ENCODE measurements around the gene DYNC2I2. TPM values are rescaled to one million over a fixed set of nuclear protein-coding genes. Genes with fewer than 3 reads are reported as not detected.

DYNC2I2 gene
- total and polyA plus RNA-seq, 2 donors (not counting 3 experiments of a cell fraction or from before 2014, with no cell fraction given), result 73.6 to 82.6 TPM

DNA sequence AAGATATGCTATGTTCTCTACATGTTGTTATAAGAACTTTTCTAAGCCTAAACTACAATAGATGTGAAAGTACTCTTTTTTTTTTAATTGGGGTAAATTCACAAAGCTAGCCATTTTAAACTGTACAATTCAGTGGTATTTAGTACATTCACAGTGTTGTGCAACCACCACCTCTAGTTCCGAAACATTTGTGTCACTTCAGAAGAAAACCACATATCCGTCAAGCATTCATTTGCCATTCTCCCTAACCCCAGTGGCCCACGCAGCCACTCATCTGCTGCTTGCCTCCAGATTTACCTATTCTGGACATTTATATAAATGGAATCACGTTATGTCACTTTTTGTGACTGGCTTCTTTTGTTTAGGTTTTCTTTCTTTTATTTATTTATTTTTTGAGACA lies 61.2 kb downstream of the DYNC2I2 start:
- Histone ChIP-seq H3K9me3 (replicated peaks; ENCODE audit: control insufficient read depth, insufficient read depth, low read length) (no peaks in the 10 kb centered on the region), H3K9ac (replicated peaks; ENCODE audit: extremely low read depth, insufficient read depth, low read length) (no peak overlapping the region), H3K4me3 (replicated peaks in 1 of 3; ENCODE audit: insufficient read depth in 1 of 3, low read depth in 1 of 3, low read length in 3 of 3) (no peak overlapping the region), H4K20me1 (replicated peaks; ENCODE audit: control insufficient read depth, extremely low read depth, insufficient read depth, low read length) (no peaks in the 10 kb centered on the region), H3K36me3 (ENCODE audit: control insufficient read depth in 2 of 2, extremely low read depth in 1 of 2, insufficient read depth in 2 of 2, low read length in 2 of 2) (peaks cover 29 to 74% of the 10 kb centered on the region in 2 experiments), H3K79me2 (ENCODE audit: control insufficient read depth, insufficient read depth, low read length) (no peaks in the 10 kb centered on the region), H2AFZ (ENCODE audit: low read depth, low read length) (no peak overlapping the region), H3K9me1 (replicated peaks; ENCODE audit: control insufficient read depth, extremely low read depth, insufficient read depth, low read length) (no peaks in the 10 kb centered on the region), H3K4me1 (ENCODE audit: control insufficient read depth, extremely low read depth, insufficient read depth, low read length) (no peaks in the 10 kb centered on the region), H3K4me2 (ENCODE audit: insufficient read depth, low read length) (no peak overlapping the region), H3K27me3 (ENCODE audit: control insufficient read depth in 2 of 2, insufficient read depth in 2 of 2, low read length in 2 of 2) (no peaks in the 10 kb centered on the region), H3K27ac (ENCODE audit: insufficient read depth, low read depth, low read length) (no peak overlapping the region)
- intact Hi-C loops (cut with micrococcal nuclease), result no loop called here
- POLR2A ChIA-PET, result no interaction called here
- no TSS peak for BruUV-seq (replicated peaks)
- TF ChIP-seq EZH2 (IDR thresholded peaks at IDR 0.05; ENCODE audit: borderline replicate concordance, low read depth, low read length, severe bottlenecking) (no peak), MAX (IDR thresholded peaks at IDR 0.05; ENCODE audit: insufficient read depth, insufficient read length) (no peak), POLR2AphosphoS5 (IDR thresholded peaks at IDR 0.05; ENCODE audit: insufficient read depth, low read depth, low read length) (no peak), MYC (IDR thresholded peaks at IDR 0.05; ENCODE audit: low read depth, low read length) (no peak), JUN (IDR thresholded peaks at IDR 0.05; ENCODE audit: borderline replicate concordance, insufficient read depth, insufficient read length, low read depth) (no peak), POLR2A (IDR thresholded peaks at IDR 0.05; ENCODE audit: low read depth, low read length) (no peak), GATA2 (IDR thresholded peaks at IDR 0.05; ENCODE audit: insufficient read depth, insufficient read length, low read depth, low read length) (no peak), FOS (IDR thresholded peaks at IDR 0.05; ENCODE audit: borderline replicate concordance, insufficient read depth, low read length) (no peak)
- TF ChIP-seq, protein P1, sequence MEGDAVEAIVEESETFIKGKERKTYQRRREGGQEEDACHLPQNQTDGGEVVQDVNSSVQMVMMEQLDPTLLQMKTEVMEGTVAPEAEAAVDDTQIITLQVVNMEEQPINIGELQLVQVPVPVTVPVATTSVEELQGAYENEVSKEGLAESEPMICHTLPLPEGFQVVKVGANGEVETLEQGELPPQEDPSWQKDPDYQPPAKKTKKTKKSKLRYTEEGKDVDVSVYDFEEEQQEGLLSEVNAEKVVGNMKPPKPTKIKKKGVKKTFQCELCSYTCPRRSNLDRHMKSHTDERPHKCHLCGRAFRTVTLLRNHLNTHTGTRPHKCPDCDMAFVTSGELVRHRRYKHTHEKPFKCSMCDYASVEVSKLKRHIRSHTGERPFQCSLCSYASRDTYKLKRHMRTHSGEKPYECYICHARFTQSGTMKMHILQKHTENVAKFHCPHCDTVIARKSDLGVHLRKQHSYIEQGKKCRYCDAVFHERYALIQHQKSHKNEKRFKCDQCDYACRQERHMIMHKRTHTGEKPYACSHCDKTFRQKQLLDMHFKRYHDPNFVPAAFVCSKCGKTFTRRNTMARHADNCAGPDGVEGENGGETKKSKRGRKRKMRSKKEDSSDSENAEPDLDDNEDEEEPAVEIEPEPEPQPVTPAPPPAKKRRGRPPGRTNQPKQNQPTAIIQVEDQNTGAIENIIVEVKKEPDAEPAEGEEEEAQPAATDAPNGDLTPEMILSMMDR (IDR thresholded peaks at IDR 0.05; ENCODE audit: extremely low read depth in 1 of 2, insufficient read depth in 1 of 2, low read depth in 1 of 2, low read length in 2 of 2), result no peak
- CTCF ChIA-PET, result interaction anchor here (1.0 to 1.2 kb wide), 2 partner anchors 9 to 19 kb away, joined by 3 read pairs; no protein-coding TSS in a partner anchor
- dilution Hi-C loops (cut with MboI; ENCODE audit: extremely low pct_ligation_motif_present, low sequenced_read_pairs), result no loop called here
- FAIRE-seq, result no peak
- no peak for DNase-seq (ENCODE audit: low read depth, low spot score)

Data from endothelial cell of umbilical vein (primary cell).